RWPE2 (cell line): ENCODE measurements around the gene FAM114A2.

Experiments
- ATAC-seq: fragments of 200-7000 bp; cut with Tn5 transposase; 3 replicates; pipeline ENCODE4 v1.9.1; 2021; ENCODE audit warnings: low read depth
- DNase-seq: peaks from one replicate; pipeline ENCODE4 v3.0.0-alpha.2; 2020; ENCODE audit warnings: low spot score
- H3K27ac ChIP-seq: fragments of 450-650 bp; 2 replicates; pipeline ENCODE4 v1.5.1; 2017; ENCODE audit warnings: mild to moderate bottlenecking; ENCODE audit not compliant: poor library complexity, severe bottlenecking
- H3K27me3 ChIP-seq: fragments of 250-450 bp; sonication (Bioruptor Pico); 2 replicates; pipeline ENCODE4 v1.5.1; 2021; ENCODE audit warnings: mild to moderate bottlenecking, moderate library complexity; ENCODE audit not compliant: insufficient read depth, poor library complexity, severe bottlenecking
- H3K36me3 ChIP-seq: fragments of 250-450 bp; sonication (Bioruptor Pico); 2 replicates; pipeline ENCODE4 v1.5.1; 2020; ENCODE audit warnings: low read depth, mild to moderate bottlenecking, moderate library complexity
- H3K4me1 ChIP-seq: fragments of 250-450 bp; sonication (Bioruptor Pico); 2 replicates; pipeline ENCODE4 v1.5.1; 2021; ENCODE audit warnings: mild to moderate bottlenecking, moderate library complexity; ENCODE audit not compliant: insufficient read depth, poor library complexity, severe bottlenecking
- H3K4me3 ChIP-seq: fragments of 250-450 bp; sonication (Bioruptor Pico); 2 replicates; pipeline ENCODE4 v1.5.1; 2021; ENCODE audit warnings: mild to moderate bottlenecking, moderate library complexity; ENCODE audit not compliant: severe bottlenecking
- H3K9me3 ChIP-seq: fragments of 250-450 bp; sonication (Bioruptor Pico); 2 replicates; pipeline ENCODE4 v1.5.1; 2021; ENCODE audit warnings: mild to moderate bottlenecking, moderate library complexity; ENCODE audit not compliant: severe bottlenecking
- CTCF ChIP-seq: fragments of 450-650 bp; IDR thresholded peaks from one replicate; pipeline ENCODE4 v1.5.1; 2017; ENCODE audit warnings: mild to moderate bottlenecking, moderate library complexity; ENCODE audit not compliant: poor library complexity, severe bottlenecking

Gene FAM114A2

GRCh38 chr5:153999995-154000394 lies 38.7 kb downstream of the FAM114A2 start:
- H3K4me1 ChIP-seq, result peaks cover 4% of the 10 kb centered on the region
- H3K27me3 ChIP-seq, result no peaks in the 10 kb centered on the region
- H3K27ac ChIP-seq, result no peak overlapping the region
- TF ChIP-seq CTCF, result no peak
- peaks cover 52% of the 10 kb centered on the region for H3K36me3 ChIP-seq
- ATAC-seq, result no peak
- H3K9me3 ChIP-seq, result no peaks in the 10 kb centered on the region
- no peak overlapping the region for H3K4me3 ChIP-seq
- DNase-seq, result no peak

- H3K4me1 ChIP-seq, result peaks cover 4% of the 10 kb centered on the region
- peaks cover 64% of the 10 kb centered on the region for H3K36me3 ChIP-seq
- H3K4me3 ChIP-seq, result no peak overlapping the region
- no peak for TF ChIP-seq CTCF
- ATAC-seq, result no peak
- H3K9me3 ChIP-seq, result no peaks in the 10 kb centered on the region
- H3K27ac ChIP-seq, result no peak overlapping the region
- DNase-seq, result no peak
- H3K27me3 ChIP-seq, result no peaks in the 10 kb centered on the region
Observed at GRCh38 chr5:153998768-153999167, 39.9 kb downstream of the FAM114A2 start.

GRCh38 chr5:153998010-153998409 lies 40.7 kb downstream of the FAM114A2 start:
- no peak for DNase-seq
- no peak for TF ChIP-seq CTCF
- H3K4me3 ChIP-seq, result no peak overlapping the region
- peaks cover 67% of the 10 kb centered on the region for H3K36me3 ChIP-seq
- no peaks in the 10 kb centered on the region for H3K27me3 ChIP-seq
- H3K9me3 ChIP-seq, result no peaks in the 10 kb centered on the region
- H3K27ac ChIP-seq, result no peak overlapping the region
- peak; percentile 45; the same call in 1 of the 3 replicates for ATAC-seq
- H3K4me1 ChIP-seq, result peaks cover 4% of the 10 kb centered on the region

- ATAC-seq (peak; percentile 76), DNase-seq (no peak)
- no peak for TF ChIP-seq CTCF
- Histone ChIP-seq H3K27ac (no peak overlapping the region), H3K9me3 (no peaks in the 10 kb centered on the region), H3K36me3 (peaks cover 23% of the 10 kb centered on the region), H3K4me3 (no peak overlapping the region), H3K27me3 (no peaks in the 10 kb centered on the region), H3K4me1 (peaks cover 7% of the 10 kb centered on the region)
Observed at GRCh38 chr5:153991168-153991567, 47.5 kb downstream of the FAM114A2 start.

- no peak overlapping the region for H3K4me3 ChIP-seq
- TF ChIP-seq CTCF, result no peak
- H3K36me3 ChIP-seq, result peaks cover 11% of the 10 kb centered on the region; the same call in 1 of the 2 replicates
- H3K4me1 ChIP-seq, result peaks cover 7% of the 10 kb centered on the region
- H3K27ac ChIP-seq, result no peak overlapping the region
- H3K9me3 ChIP-seq, result no peaks in the 10 kb centered on the region
- DNase-seq (no peak), ATAC-seq (no peak)
- H3K27me3 ChIP-seq, result no peaks in the 10 kb centered on the region
Observed at GRCh38 chr5:153988510-153988909, 50.2 kb downstream of the FAM114A2 start.
